Stomach (tissue), 4 donors: ENCODE data around the gene PIK3R4.

Source experiments
- POLR2A ChIP-seq, 4 donors: fragments of 450-650 bp; IDR thresholded peaks; one replicate each; pipeline ENCODE4 v1.6.1; 2016; ENCODE audit warnings: antibody characterized with exemption in 4 of 4, control low read depth in 2 of 4, mild to moderate bottlenecking in 1 of 4, moderate library complexity in 1 of 4
- POLR2AphosphoS5 ChIP-seq, 3 donors: sonication (generic); formaldehyde crosslinking; IDR thresholded peaks; one replicate each; pipeline ENCODE4 v1.6.1; 2016; ENCODE audit warnings: antibody characterized with exemption in 3 of 3
- TF ChIP-seq, protein P1 (sequence below), 7 experiments: fragments of 450-650 bp in 4 of 7; fragments of 200-600 bp in 3 of 7; sonication (generic) in 3 of 7; IDR thresholded peaks; one replicate each; pipeline ENCODE4 v1.5.1; 2016 to 2019; ENCODE audit warnings: antibody characterized with exemption in 7 of 7, control low read depth in 2 of 7, mild to moderate bottlenecking in 1 of 7

GRCh38 chr3:130659911-130660310 lies 86.7 kb downstream of the PIK3R4 start:
- TF ChIP-seq, protein P1, sequence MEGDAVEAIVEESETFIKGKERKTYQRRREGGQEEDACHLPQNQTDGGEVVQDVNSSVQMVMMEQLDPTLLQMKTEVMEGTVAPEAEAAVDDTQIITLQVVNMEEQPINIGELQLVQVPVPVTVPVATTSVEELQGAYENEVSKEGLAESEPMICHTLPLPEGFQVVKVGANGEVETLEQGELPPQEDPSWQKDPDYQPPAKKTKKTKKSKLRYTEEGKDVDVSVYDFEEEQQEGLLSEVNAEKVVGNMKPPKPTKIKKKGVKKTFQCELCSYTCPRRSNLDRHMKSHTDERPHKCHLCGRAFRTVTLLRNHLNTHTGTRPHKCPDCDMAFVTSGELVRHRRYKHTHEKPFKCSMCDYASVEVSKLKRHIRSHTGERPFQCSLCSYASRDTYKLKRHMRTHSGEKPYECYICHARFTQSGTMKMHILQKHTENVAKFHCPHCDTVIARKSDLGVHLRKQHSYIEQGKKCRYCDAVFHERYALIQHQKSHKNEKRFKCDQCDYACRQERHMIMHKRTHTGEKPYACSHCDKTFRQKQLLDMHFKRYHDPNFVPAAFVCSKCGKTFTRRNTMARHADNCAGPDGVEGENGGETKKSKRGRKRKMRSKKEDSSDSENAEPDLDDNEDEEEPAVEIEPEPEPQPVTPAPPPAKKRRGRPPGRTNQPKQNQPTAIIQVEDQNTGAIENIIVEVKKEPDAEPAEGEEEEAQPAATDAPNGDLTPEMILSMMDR (IDR thresholded peaks at IDR 0.05): no peak
- TF ChIP-seq POLR2A (IDR thresholded peaks at IDR 0.05) (no peak), POLR2AphosphoS5 (IDR thresholded peaks at IDR 0.05) (no peak)
